Duodenal mucosa (tissue), 2 donors: Measurements from ENCODE around the gene HES6.

Experiments used
- H3K27ac ChIP-seq: one replicate; pipeline ENCODE4 v1.7.0; 2013; ENCODE audit warnings: low read depth, low read length
- H3K27me3 ChIP-seq, 2 donors: one replicate each; pipeline ENCODE4 v1.7.0; 2013; ENCODE audit warnings: low read length in 2 of 2, control low read depth in 1 of 2; ENCODE audit not compliant: insufficient read depth in 2 of 2, control insufficient read depth in 1 of 2
- H3K36me3 ChIP-seq, 2 donors: one replicate each; pipeline ENCODE4 v1.7.0; 2013; ENCODE audit warnings: low read length in 2 of 2, control low read depth in 1 of 2; ENCODE audit not compliant: insufficient read depth in 2 of 2, control insufficient read depth in 1 of 2
- H3K4me1 ChIP-seq, 2 donors: one replicate each; pipeline ENCODE4 v1.7.0; 2013; ENCODE audit warnings: low read length in 2 of 2, control low read depth in 1 of 2; ENCODE audit not compliant: insufficient read depth in 2 of 2, control insufficient read depth in 1 of 2
- H3K4me3 ChIP-seq, 2 donors: one replicate each; pipeline ENCODE4 v1.7.0; 2013; ENCODE audit warnings: low read length in 2 of 2, low read depth in 1 of 2
- H3K9ac ChIP-seq, 2 donors: one replicate each; pipeline ENCODE4 v1.7.0; 2013; ENCODE audit warnings: low read length in 2 of 2, low read depth in 1 of 2
- H3K9me3 ChIP-seq, 2 donors: one replicate each; pipeline ENCODE4 v1.7.0; 2013; ENCODE audit warnings: low read length in 2 of 2, control low read depth in 1 of 2; ENCODE audit not compliant: control insufficient read depth in 1 of 2

Gene HES6

GRCh38 chr2:238224356-238225035 lies 15.3 kb downstream of the HES6 start:
- Histone ChIP-seq H3K27ac (no peak overlapping the region), H3K27me3 (no peaks in the 10 kb centered on the region), H3K4me3 (no peak overlapping the region), H3K36me3 (no peaks in the 10 kb centered on the region), H3K9me3 (no peaks in the 10 kb centered on the region), H3K4me1 (no peaks in the 10 kb centered on the region), H3K9ac (no peak overlapping the region)

- Histone ChIP-seq H3K27ac (no peak overlapping the region), H3K4me1 (peaks cover 0 to 5% of the 10 kb centered on the region in 2 donors), H3K4me3 (no peak overlapping the region)
Measured at GRCh38 chr2:238220892-238221521, 18.8 kb downstream of the HES6 start.

GRCh38 chr2:238220274-238220891 lies 19.5 kb downstream of the HES6 start:
- Histone ChIP-seq H3K4me3 (no peak overlapping the region), H3K27ac (no peak overlapping the region), H3K9ac (no peak overlapping the region), H3K9me3 (no peaks in the 10 kb centered on the region), H3K27me3 (peaks cover 0 to 5% of the 10 kb centered on the region in 2 donors), H3K4me1 (peaks cover 0 to 5% of the 10 kb centered on the region in 2 donors), H3K36me3 (no peaks in the 10 kb centered on the region)

More at GRCh38 chr2:238220892-238221521, 18.8 kb downstream of the HES6 start:
- H3K36me3 ChIP-seq = no peaks in the 10 kb centered on the region
- no peaks in the 10 kb centered on the region for H3K9me3 ChIP-seq
- no peaks in the 10 kb centered on the region for H3K27me3 ChIP-seq
- no peak overlapping the region for H3K9ac ChIP-seq

GRCh38 chr2:238216651-238217184 lies 23.1 kb downstream of the HES6 start:
- H3K27ac ChIP-seq = no peak overlapping the region
- no peak overlapping the region for H3K9ac ChIP-seq

GRCh38 chr2:238207006-238207405 lies 32.8 kb downstream of the HES6 start:
- H3K4me1 ChIP-seq = peaks cover 10 to 11% of the 10 kb centered on the region in 2 donors

More at GRCh38 chr2:238216651-238217184, 23.1 kb downstream of the HES6 start:
- peaks cover 0 to 5% of the 10 kb centered on the region in 2 donors for H3K4me1 ChIP-seq
- no peak overlapping the region for H3K4me3 ChIP-seq
- peaks cover 0 to 5% of the 10 kb centered on the region in 2 donors for H3K27me3 ChIP-seq
- H3K9me3 ChIP-seq = no peaks in the 10 kb centered on the region
- H3K36me3 ChIP-seq = no peaks in the 10 kb centered on the region

GRCh38 chr2:238203973-238204683 lies 35.7 kb downstream of the HES6 start:
- no peaks in the 10 kb centered on the region for H3K36me3 ChIP-seq
- peak overlapping the region; percentile 55 to 78 for H3K9ac ChIP-seq
- peak overlapping the region; percentile 63 for H3K27ac ChIP-seq
- no peaks in the 10 kb centered on the region for H3K27me3 ChIP-seq
- no peaks in the 10 kb centered on the region for H3K9me3 ChIP-seq
- H3K4me1 ChIP-seq = peaks cover 24 to 27% of the 10 kb centered on the region in 2 donors
- H3K4me3 ChIP-seq = peak overlapping the region; percentile 58 to 73

More at GRCh38 chr2:238207006-238207405, 32.8 kb downstream of the HES6 start:
- H3K27me3 ChIP-seq = peaks cover 0 to 9% of the 10 kb centered on the region in 2 donors
- no peaks in the 10 kb centered on the region for H3K9me3 ChIP-seq
- H3K27ac ChIP-seq = no peak overlapping the region
- no peak overlapping the region for H3K9ac ChIP-seq
- no peaks in the 10 kb centered on the region for H3K36me3 ChIP-seq
- H3K4me3 ChIP-seq = no peak overlapping the region

- Histone ChIP-seq H3K27ac (peak within 1 kb of the TSS; percentile 76), H3K4me1 (peaks cover 27% of the 10 kb centered on the region in 2 donors), H3K9ac (peak within 1 kb of the TSS; percentile 70 to 78), H3K27me3 (no peaks in the 10 kb centered on the region), H3K36me3 (no peaks in the 10 kb centered on the region), H3K9me3 (no peaks in the 10 kb centered on the region), H3K4me3 (peak within 1 kb of the TSS; percentile 77 to 82)
Measured at GRCh38 chr2:238203094-238203972, 36.5 kb downstream of the HES6 start, which contains the start of gene ILKAP. TSS of gene ILKAP (minus strand) at chr2:238203695. CDS start at chr2:238203553, 142 bp downstream.

- Histone ChIP-seq H3K27me3 (no peaks in the 10 kb centered on the region), H3K27ac (peak overlapping the region; percentile 76), H3K36me3 (no peaks in the 10 kb centered on the region), H3K4me1 (peaks cover 27 to 31% of the 10 kb centered on the region in 2 donors), H3K4me3 (peak overlapping the region; percentile 77 to 82), H3K9ac (peak overlapping the region; percentile 65 to 70), H3K9me3 (no peaks in the 10 kb centered on the region)
Measured at GRCh38 chr2:238202326-238203093, 37.3 kb downstream of the HES6 start.
